HEK293 (cell line): ENCODE measurements around the gene ACVR2A.

Experiments used
- CTCF ChIA-PET: fragments of 350-600 bp; formaldehyde crosslinking; extraction: SDS; loops from one replicate; lab custom pipeline; 2021; ENCODE audit warnings: antibody characterized with exemption; lab: Yijun Ruan, JAX
- POLR2A ChIA-PET: fragments of 300-600 bp; formaldehyde crosslinking; extraction: SDS; loops from one replicate; lab custom pipeline; 2020; ENCODE audit warnings: antibody characterized with exemption, inconsistent platforms; lab: Yijun Ruan, JAX
- H3K27ac ChIP-seq: fragments of 200-500 bp; sonication (Bioruptor generic); 2 replicates; pipeline ENCODE4 v1.5.1; 2014; ENCODE audit warnings: low read depth, low read length, control low read depth, inconsistent platforms; ENCODE audit errors: extremely low read depth
- H3K36me3 ChIP-seq, 2 experiments: fragments of 200-500 bp in 1 of 2; sonication (Bioruptor generic) in 1 of 2; 1 replicate in 1 of 2; 2 replicates in 1 of 2; pipeline ENCODE4 v1.5.1; 2014 to 2017; ENCODE audit warnings: inconsistent platforms in 2 of 2, low read length in 2 of 2; ENCODE audit not compliant: control insufficient read depth in 2 of 2, insufficient read depth in 1 of 2
- H3K4me1 ChIP-seq: fragments of 200-500 bp; sonication (Bioruptor generic); 2 replicates; pipeline ENCODE4 v1.5.1; 2014; ENCODE audit warnings: mild to moderate bottlenecking, low read length, inconsistent platforms; ENCODE audit not compliant: control insufficient read depth, insufficient read depth
- H3K4me3 ChIP-seq: 2 replicates; pipeline ENCODE4 v1.5.1; 2011; ENCODE audit warnings: low read depth, mild to moderate bottlenecking, control low read depth, low read length, moderate library complexity
- H3K9me3 ChIP-seq: fragments of 200-500 bp; sonication (Bioruptor generic); 2 replicates; pipeline ENCODE4 v1.5.1; 2014; ENCODE audit warnings: low read depth, low read length, inconsistent platforms; ENCODE audit not compliant: control insufficient read depth, insufficient read depth
- GLIS1 ChIP-seq: fragments of 450-650 bp; formaldehyde crosslinking; IDR thresholded peaks from 2 replicates; pipeline ENCODE4 v1.5.1; 2016; ENCODE audit warnings: missing biosample characterization, missing genetic modification characterization
- MEIS1 ChIP-seq: sonication (generic); formaldehyde crosslinking; IDR thresholded peaks from 2 replicates; pipeline ENCODE4 v1.8.1; 2022; ENCODE audit warnings: missing genetic modification reagents, mild to moderate bottlenecking, borderline replicate concordance
- SALL2 ChIP-seq: fragments of 450-650 bp; formaldehyde crosslinking; IDR thresholded peaks from 2 replicates; pipeline ENCODE4 v1.5.0; 2017; ENCODE audit warnings: missing biosample characterization, mild to moderate bottlenecking, missing genetic modification characterization, borderline replicate concordance
- ZBTB1 ChIP-seq: fragments of 450-650 bp; formaldehyde crosslinking; IDR thresholded peaks from 2 replicates; pipeline ENCODE4 v1.5.1; 2016; ENCODE audit warnings: missing biosample characterization, missing genetic modification characterization
- ZNF174 ChIP-seq: fragments of 450-650 bp; formaldehyde crosslinking; IDR thresholded peaks from 2 replicates; pipeline ENCODE4 v1.5.0; 2017; ENCODE audit warnings: missing biosample characterization, mild to moderate bottlenecking, missing genetic modification characterization
- ZNF391 ChIP-seq: fragments of 450-650 bp; formaldehyde crosslinking; IDR thresholded peaks from 2 replicates; pipeline ENCODE4 v1.5.1; 2016; ENCODE audit warnings: low read depth, missing biosample characterization, missing genetic modification characterization, borderline replicate concordance
- ZNF394 ChIP-seq: fragments of 450-650 bp; formaldehyde crosslinking; IDR thresholded peaks from 2 replicates; pipeline ENCODE4 v1.5.1; 2016; ENCODE audit warnings: missing biosample characterization, missing genetic modification characterization, mild to moderate bottlenecking, moderate library complexity, borderline replicate concordance
- ZNF473 ChIP-seq: fragments of 450-650 bp; formaldehyde crosslinking; IDR thresholded peaks from 2 replicates; pipeline ENCODE4 v1.5.1; 2017; ENCODE audit warnings: missing biosample characterization, missing genetic modification characterization
- ZNF561 ChIP-seq: fragments of 450-650 bp; IDR thresholded peaks from 2 replicates; pipeline ENCODE4 v1.5.1; 2018; ENCODE audit warnings: missing biosample characterization, missing genetic modification characterization, borderline replicate concordance
- ZNF629 ChIP-seq: fragments of 450-650 bp; formaldehyde crosslinking; IDR thresholded peaks from 2 replicates; pipeline ENCODE4 v1.5.1; 2017; ENCODE audit warnings: missing biosample characterization, missing genetic modification characterization
- ZNF660 ChIP-seq: fragments of 450-650 bp; IDR thresholded peaks from 2 replicates; pipeline ENCODE4 v1.5.1; 2018; ENCODE audit warnings: missing biosample characterization, mild to moderate bottlenecking, missing genetic modification characterization
- ZNF670 ChIP-seq: fragments of 450-650 bp; formaldehyde crosslinking; IDR thresholded peaks from 2 replicates; pipeline ENCODE4 v1.5.1; 2016; ENCODE audit warnings: missing biosample characterization, missing genetic modification characterization, low read depth
- TF ChIP-seq, protein P1 (sequence below): fragments of 450-650 bp; formaldehyde crosslinking; IDR thresholded peaks from 2 replicates; pipeline ENCODE4 v1.5.1; 2016; ENCODE audit warnings: missing biosample characterization, missing genetic modification characterization
- TF ChIP-seq, protein P2 (sequence below): fragments of 450-650 bp; formaldehyde crosslinking; IDR thresholded peaks from 2 replicates; pipeline ENCODE4 v1.5.1; 2016; ENCODE audit warnings: missing biosample characterization, missing genetic modification characterization
- TF ChIP-seq, protein P3 (sequence below): fragments of 450-650 bp; formaldehyde crosslinking; IDR thresholded peaks from 2 replicates; pipeline ENCODE4 v1.5.1; 2017; ENCODE audit warnings: missing biosample characterization, missing genetic modification characterization
- TF ChIP-seq, protein P4 (sequence below): fragments of 450-650 bp; formaldehyde crosslinking; IDR thresholded peaks from 2 replicates; pipeline ENCODE4 v1.5.1; 2016; ENCODE audit warnings: missing biosample characterization, missing genetic modification characterization
- TF ChIP-seq, protein P5 (sequence below): IDR thresholded peaks from 2 replicates; pipeline ENCODE4 v1.6.1; 2011; ENCODE audit warnings: mild to moderate bottlenecking, low read depth, low read length, borderline replicate concordance
- TF ChIP-seq, protein P6 (sequence below): fragments of 450-650 bp; IDR thresholded peaks from 2 replicates; pipeline ENCODE4 v1.5.1; 2018; ENCODE audit warnings: missing biosample characterization, mild to moderate bottlenecking, missing genetic modification characterization
- TF ChIP-seq, protein P7 (sequence below): fragments of 450-650 bp; formaldehyde crosslinking; IDR thresholded peaks from 2 replicates; pipeline ENCODE4 v1.5.1; 2016; ENCODE audit warnings: missing biosample characterization, missing genetic modification characterization

Gene ACVR2A

DNA sequence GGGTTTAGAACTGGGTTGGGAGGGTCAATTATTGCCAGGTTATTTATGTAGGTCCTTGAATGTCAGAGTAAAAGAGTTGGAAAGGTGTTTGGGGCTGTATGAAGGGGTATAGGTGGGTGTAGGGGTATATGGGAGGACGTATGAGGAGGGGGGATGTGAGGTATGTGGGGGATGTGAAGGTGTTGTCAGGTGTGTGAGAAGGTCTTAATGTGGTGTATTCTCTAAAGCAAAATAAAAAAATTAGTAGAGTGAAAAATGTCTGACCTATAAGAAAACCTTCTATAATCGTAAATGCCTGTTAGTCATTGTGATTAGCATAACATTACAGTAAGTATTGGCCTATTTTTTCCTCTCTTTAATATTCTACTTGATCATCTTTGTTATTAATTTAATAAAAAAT lies 25.1 kb downstream of the ACVR2A start:
- Histone ChIP-seq H3K36me3 (no peaks in the 10 kb centered on the region), H3K4me1 (no peaks in the 10 kb centered on the region; the same call in 1 of the 2 replicates)
- POLR2A ChIA-PET = no interaction called here
- TF ChIP-seq, protein P1, sequence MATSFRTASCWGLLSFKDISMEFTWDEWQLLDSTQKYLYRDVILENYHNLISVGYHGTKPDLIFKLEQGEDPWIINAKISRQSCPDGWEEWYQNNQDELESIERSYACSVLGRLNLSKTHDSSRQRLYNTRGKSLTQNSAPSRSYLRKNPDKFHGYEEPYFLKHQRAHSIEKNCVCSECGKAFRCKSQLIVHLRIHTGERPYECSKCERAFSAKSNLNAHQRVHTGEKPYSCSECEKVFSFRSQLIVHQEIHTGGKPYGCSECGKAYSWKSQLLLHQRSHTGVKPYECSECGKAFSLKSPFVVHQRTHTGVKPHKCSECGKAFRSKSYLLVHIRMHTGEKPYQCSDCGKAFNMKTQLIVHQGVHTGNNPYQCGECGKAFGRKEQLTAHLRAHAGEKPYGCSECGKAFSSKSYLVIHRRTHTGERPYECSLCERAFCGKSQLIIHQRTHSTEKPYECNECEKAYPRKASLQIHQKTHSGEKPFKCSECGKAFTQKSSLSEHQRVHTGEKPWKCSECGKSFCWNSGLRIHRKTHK (tag by site-specific recombination) = no peak
- no peak for TF ChIP-seq ZNF629
- TF ChIP-seq ZNF561 (tag by site-specific recombination) = no peak
- TF ChIP-seq, protein P2, sequence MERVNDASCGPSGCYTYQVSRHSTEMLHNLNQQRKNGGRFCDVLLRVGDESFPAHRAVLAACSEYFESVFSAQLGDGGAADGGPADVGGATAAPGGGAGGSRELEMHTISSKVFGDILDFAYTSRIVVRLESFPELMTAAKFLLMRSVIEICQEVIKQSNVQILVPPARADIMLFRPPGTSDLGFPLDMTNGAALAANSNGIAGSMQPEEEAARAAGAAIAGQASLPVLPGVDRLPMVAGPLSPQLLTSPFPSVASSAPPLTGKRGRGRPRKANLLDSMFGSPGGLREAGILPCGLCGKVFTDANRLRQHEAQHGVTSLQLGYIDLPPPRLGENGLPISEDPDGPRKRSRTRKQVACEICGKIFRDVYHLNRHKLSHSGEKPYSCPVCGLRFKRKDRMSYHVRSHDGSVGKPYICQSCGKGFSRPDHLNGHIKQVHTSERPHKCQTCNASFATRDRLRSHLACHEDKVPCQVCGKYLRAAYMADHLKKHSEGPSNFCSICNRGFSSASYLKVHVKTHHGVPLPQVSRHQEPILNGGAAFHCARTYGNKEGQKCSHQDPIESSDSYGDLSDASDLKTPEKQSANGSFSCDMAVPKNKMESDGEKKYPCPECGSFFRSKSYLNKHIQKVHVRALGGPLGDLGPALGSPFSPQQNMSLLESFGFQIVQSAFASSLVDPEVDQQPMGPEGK = no peak
- no peak for TF ChIP-seq ZNF670 (tag by site-specific recombination)
- no peak for TF ChIP-seq ZNF660 (tag by site-specific recombination)
- no peak for TF ChIP-seq SALL2
- TF ChIP-seq, protein P3, sequence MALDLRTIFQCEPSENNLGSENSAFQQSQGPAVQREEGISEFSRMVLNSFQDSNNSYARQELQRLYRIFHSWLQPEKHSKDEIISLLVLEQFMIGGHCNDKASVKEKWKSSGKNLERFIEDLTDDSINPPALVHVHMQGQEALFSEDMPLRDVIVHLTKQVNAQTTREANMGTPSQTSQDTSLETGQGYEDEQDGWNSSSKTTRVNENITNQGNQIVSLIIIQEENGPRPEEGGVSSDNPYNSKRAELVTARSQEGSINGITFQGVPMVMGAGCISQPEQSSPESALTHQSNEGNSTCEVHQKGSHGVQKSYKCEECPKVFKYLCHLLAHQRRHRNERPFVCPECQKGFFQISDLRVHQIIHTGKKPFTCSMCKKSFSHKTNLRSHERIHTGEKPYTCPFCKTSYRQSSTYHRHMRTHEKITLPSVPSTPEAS (tag by site-specific recombination) = no peak
- TF ChIP-seq, protein P4, sequence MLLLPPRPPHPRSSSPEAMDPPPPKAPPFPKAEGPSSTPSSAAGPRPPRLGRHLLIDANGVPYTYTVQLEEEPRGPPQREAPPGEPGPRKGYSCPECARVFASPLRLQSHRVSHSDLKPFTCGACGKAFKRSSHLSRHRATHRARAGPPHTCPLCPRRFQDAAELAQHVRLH (tag by site-specific recombination) = no peak
- TF ChIP-seq MEIS1 (CRISPR knock-in tag) = no peak
- no peak for TF ChIP-seq ZBTB1 (tag by site-specific recombination)
- TF ChIP-seq ZNF473 (tag by site-specific recombination) = no peak
- TF ChIP-seq, protein P5, sequence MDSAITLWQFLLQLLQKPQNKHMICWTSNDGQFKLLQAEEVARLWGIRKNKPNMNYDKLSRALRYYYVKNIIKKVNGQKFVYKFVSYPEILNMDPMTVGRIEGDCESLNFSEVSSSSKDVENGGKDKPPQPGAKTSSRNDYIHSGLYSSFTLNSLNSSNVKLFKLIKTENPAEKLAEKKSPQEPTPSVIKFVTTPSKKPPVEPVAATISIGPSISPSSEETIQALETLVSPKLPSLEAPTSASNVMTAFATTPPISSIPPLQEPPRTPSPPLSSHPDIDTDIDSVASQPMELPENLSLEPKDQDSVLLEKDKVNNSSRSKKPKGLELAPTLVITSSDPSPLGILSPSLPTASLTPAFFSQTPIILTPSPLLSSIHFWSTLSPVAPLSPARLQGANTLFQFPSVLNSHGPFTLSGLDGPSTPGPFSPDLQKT = no peak
- TF ChIP-seq ZNF174 (tag by site-specific recombination) = no peak
- TF ChIP-seq ZNF394 (tag by site-specific recombination) = no peak
- TF ChIP-seq ZNF391 (tag by site-specific recombination) = no peak
- TF ChIP-seq GLIS1 (tag by site-specific recombination) = no peak
- TF ChIP-seq, protein P6, sequence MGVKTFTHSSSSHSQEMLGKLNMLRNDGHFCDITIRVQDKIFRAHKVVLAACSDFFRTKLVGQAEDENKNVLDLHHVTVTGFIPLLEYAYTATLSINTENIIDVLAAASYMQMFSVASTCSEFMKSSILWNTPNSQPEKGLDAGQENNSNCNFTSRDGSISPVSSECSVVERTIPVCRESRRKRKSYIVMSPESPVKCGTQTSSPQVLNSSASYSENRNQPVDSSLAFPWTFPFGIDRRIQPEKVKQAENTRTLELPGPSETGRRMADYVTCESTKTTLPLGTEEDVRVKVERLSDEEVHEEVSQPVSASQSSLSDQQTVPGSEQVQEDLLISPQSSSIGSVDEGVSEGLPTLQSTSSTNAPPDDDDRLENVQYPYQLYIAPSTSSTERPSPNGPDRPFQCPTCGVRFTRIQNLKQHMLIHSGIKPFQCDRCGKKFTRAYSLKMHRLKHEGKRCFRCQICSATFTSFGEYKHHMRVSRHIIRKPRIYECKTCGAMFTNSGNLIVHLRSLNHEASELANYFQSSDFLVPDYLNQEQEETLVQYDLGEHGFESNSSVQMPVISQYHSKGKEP (tag by site-specific recombination) = no peak
- TF ChIP-seq, protein P7, sequence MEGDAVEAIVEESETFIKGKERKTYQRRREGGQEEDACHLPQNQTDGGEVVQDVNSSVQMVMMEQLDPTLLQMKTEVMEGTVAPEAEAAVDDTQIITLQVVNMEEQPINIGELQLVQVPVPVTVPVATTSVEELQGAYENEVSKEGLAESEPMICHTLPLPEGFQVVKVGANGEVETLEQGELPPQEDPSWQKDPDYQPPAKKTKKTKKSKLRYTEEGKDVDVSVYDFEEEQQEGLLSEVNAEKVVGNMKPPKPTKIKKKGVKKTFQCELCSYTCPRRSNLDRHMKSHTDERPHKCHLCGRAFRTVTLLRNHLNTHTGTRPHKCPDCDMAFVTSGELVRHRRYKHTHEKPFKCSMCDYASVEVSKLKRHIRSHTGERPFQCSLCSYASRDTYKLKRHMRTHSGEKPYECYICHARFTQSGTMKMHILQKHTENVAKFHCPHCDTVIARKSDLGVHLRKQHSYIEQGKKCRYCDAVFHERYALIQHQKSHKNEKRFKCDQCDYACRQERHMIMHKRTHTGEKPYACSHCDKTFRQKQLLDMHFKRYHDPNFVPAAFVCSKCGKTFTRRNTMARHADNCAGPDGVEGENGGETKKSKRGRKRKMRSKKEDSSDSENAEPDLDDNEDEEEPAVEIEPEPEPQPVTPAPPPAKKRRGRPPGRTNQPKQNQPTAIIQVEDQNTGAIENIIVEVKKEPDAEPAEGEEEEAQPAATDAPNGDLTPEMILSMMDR (tag by site-specific recombination) = no peak
- TF ChIP-seq, all 188 proteins: peak for 0
- Histone ChIP-seq H3K27ac (no peak overlapping the region), H3K4me3 (no peak overlapping the region), H3K9me3 (no peaks in the 10 kb centered on the region)
- CTCF ChIA-PET = no interaction called here
